A673 (cell line): ENCODE results near the gene HOXA5.

Source experiments
- CTCF ChIP-seq: fragments of 300-800, 200-600 bp; sonication (generic); conservative IDR thresholded peaks from 2 replicates; pipeline ENCODE4 v1.5.1; 2017; ENCODE audit warnings: low read depth, mild to moderate bottlenecking, antibody characterized with exemption, low read length, moderate library complexity, mixed read lengths
- EZH2 ChIP-seq: fragments of 200-600 bp; sonication (generic); IDR thresholded peaks from 2 replicates; pipeline ENCODE4 v1.6.1; 2017; ENCODE audit warnings: borderline replicate concordance, low read depth, mild to moderate bottlenecking, mixed read lengths, antibody characterized with exemption, low read length; ENCODE audit not compliant: poor library complexity, severe bottlenecking

GRCh38 chr7:27175626-27176523, 32.4 kb upstream of the HOXA5 start:
- TF ChIP-seq EZH2 (no peak), CTCF (no peak)
